HG02623 (cell line): Measurements from ENCODE around the gene CAPN11.
"Not testable (repeated sequence)": the region's sequence is repeated elsewhere in the genome, so short reads cannot be mapped to it uniquely, and the experiment has no call there.

Experiments used
- ATAC-seq: cut with Tn5 transposase; IDR thresholded peaks from one replicate; pipeline ENCODE4 v1.9.1; 2021; ENCODE audit warnings: moderate library complexity; ENCODE audit not compliant: unreplicated experiment

The CAPN11 gene

DNA sequence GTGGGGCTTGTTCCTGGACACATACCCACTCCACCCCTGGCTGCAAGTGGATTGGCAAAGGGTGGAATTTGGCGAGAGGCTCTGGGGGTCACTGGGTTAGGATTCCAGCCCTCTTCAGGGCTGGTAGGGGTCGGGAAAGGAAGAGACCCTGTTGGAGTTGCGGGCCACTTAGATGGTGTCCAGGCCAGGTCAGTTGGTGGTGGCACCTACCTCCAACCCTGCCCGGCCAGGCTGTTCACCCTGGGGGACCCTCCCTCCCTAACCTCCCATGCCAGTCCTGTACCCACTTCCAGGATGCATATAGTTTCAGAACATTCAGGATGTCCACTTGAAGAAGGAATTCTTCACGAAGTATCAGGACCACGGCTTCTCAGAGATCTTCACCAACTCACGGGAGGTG lies 21.0 kb downstream of the CAPN11 start:
- no peak for ATAC-seq

DNA sequence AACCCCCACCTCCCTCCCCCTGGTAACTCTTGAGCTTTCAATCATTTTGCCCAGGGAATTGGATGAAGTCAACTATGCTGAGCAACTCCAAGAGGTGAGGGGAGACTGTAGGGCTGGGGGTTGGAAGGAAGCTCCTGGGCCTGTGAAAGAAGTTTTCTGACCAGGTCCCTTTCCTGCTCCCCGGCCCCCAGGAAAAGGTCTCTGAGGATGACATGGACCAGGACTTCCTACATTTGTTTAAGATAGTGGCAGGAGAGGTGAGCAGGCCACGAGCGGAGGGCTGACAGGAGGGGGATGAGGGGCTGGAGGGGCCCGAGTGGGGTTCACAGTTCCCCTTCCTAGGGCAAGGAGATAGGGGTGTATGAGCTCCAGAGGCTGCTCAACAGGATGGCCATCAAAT lies 21.8 kb downstream of the CAPN11 start:
- no peak for ATAC-seq

- no peak for ATAC-seq
Measured at GRCh38 chr6:44180886-44181285, 22.3 kb downstream of the CAPN11 start.

GRCh38 chr6:44181784-44182183 lies 23.2 kb downstream of the CAPN11 start:
- ATAC-seq = not testable (repeated sequence)

GRCh38 chr6:44182911-44183390 lies 24.3 kb downstream of the CAPN11 start:
- ATAC-seq = no peak

- ATAC-seq = no peak
Measured at GRCh38 chr6:44183783-44184182, 25.2 kb downstream of the CAPN11 start.

- ATAC-seq = not testable (repeated sequence)
Measured at GRCh38 chr6:44185356-44185755, 26.7 kb downstream of the CAPN11 start.

- no peak for ATAC-seq
Measured at GRCh38 chr6:44185953-44186634, 27.5 kb downstream of the CAPN11 start.

DNA sequence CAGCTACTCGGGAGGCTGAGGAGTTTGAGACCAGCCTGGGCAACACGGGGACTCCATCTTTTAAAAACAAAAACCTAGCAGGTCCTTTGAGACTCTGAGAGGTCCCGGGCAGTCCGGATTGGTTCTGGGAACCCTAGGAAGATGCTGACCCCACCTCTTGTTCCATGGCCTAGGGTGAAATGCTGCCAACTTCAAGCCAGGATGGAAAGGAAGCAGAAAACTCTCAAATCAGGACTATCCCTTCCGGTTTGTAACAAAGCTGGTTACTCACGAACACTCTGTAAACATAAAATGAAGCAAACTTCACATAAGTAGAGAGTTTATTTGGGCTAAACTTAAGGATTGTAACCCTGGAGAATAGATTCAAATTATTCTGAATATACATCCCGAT lies 28.0 kb downstream of the CAPN11 start:
- ATAC-seq = no peak

DNA sequence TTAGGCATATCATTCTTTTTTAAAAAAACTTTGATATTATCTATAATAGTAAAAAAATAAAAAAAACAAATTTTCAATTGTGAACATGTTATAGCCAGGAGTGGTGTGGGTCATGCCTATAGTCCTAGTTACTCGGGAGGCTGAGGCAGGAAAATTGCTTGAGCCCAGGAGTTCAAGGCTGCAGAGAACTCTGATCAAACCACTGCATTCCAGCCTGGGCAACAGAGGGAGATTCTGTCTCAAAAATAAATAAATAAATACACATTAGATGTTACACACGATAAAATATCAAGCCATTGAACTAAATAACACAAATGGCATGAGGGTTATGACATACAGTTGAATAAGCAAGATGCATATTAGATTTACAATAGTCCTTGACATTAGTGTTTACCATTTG lies 30.2 kb downstream of the CAPN11 start:
- ATAC-seq = no peak

DNA sequence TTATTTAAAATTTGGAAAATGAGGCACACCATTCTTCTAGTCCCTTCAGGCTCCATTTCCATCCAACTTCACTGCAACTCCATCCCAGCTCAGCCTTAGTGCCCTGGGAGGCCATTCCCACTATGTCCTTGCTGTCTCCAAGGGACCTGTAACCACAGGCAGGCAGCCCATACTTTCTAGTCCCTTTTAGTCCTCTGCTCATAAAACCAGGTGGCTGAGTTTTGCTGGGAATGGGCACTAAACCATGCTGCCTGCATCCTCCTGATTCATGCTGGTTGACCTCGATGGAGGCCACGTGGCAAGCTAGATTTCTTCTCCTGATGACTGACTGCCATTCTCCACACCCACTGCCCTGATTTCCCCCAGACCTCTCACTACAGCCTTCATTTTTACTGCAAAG lies 30.6 kb downstream of the CAPN11 start:
- no peak for ATAC-seq

GRCh38 chr6:44190715-44191114 lies 32.1 kb downstream of the CAPN11 start:
- ATAC-seq = peak; percentile 55

DNA sequence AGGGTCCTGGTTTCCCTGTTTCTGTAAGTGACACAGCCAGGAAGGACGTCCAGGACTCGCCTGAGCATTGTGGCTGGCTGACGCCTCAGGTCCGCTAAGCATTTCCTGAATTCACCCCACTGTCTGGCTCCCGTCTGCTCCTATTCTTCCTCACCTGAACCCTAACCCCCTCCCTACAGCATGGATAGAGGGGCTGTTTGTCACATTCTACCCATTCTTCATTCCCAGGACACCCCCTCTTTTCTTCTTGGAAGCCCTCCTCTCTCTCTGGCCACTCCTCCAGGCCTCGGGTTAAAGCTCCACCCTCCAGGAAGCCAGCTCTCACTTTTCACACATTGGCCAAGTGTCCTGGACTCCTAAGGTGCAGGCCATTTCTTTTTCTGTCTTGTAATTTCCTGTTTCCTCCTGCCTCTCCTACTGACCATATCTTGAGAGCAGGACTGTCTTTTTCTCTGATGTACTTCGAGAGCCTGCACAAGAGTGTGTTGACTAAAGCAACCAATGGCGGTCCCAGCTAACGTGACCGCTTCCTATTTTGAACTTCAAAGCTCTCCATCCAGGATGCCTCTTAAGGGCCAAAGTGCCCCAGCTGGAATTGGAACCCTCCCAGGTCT lies 33.9 kb downstream of the CAPN11 start:
- no peak for ATAC-seq

DNA sequence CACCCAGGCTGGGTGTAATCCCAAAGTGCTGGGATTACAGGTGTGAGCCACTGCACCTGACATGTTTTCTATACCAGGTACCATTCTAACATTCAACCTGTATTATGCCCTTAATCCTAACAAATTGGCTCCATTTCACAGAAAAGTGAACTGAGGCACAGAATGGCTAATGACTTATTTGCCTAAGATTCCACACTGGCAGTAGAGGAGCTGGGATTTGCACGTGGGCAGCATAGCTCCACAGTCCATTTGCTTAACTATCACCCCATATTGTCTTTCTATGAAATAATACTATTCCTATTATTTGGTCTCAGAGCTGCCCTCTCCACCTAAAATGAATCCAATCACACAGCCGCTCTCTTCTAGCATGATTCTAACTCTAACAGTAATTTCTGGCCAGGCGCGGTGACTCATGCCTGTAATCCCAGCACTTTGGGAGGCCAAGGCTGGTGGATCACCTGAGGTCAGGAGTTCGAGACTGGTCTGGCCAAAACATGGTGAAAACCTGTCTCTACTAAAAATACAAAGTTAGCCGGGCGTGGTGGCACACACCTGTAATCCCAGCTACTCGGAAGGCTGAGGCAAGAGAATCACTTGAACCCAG lies 34.8 kb downstream of the CAPN11 start:
- no peak for ATAC-seq

- ATAC-seq = no peak
Measured at GRCh38 chr6:44194326-44194725, 35.7 kb downstream of the CAPN11 start.

- ATAC-seq = not testable (repeated sequence)
Measured at GRCh38 chr6:44196351-44196750, 37.7 kb downstream of the CAPN11 start.

GRCh38 chr6:44198684-44199083 lies 40.1 kb downstream of the CAPN11 start:
- ATAC-seq = no peak

DNA sequence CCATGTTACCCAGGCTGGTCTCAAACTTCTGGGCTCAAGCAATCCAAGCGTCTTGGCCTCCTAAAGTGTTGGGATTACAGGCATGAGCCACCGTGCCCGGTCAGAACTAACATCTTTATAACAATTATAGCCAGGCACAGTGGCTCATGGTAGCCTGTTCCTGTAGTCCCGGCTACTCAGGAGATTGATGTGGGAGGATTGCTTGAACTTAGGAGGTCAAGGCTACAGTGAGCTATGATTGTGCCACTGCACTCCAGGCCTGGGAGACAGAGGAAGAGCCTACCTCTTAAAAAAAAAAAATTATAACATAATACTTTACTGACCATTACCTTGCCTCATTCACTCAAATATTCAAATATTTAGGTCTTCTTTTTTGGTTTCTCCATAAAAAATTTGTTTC lies 41.3 kb downstream of the CAPN11 start:
- ATAC-seq = no peak

DNA sequence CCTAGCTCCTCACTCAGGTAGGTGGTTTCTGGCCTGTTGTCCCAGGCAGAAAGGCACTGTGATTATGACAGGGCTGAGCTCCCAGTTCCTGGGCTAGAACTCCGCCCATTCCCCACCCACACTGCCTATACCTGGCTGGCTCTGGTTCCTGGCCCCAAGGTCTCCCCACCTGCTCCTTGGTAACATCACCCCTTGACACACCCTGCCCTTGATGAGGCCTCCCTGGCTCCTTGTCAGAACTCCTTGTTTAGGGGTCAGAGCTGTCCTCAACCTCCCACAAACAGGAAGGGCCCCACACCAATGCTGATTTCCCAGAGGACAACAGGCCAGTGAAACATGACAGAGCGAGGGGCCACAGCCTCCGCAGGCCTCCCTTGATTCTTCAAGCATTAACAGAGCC lies 42.6 kb downstream of the CAPN11 start:
- no peak for ATAC-seq

- ATAC-seq = no peak
Measured at GRCh38 chr6:44201638-44202303, 43.2 kb downstream of the CAPN11 start.

DNA sequence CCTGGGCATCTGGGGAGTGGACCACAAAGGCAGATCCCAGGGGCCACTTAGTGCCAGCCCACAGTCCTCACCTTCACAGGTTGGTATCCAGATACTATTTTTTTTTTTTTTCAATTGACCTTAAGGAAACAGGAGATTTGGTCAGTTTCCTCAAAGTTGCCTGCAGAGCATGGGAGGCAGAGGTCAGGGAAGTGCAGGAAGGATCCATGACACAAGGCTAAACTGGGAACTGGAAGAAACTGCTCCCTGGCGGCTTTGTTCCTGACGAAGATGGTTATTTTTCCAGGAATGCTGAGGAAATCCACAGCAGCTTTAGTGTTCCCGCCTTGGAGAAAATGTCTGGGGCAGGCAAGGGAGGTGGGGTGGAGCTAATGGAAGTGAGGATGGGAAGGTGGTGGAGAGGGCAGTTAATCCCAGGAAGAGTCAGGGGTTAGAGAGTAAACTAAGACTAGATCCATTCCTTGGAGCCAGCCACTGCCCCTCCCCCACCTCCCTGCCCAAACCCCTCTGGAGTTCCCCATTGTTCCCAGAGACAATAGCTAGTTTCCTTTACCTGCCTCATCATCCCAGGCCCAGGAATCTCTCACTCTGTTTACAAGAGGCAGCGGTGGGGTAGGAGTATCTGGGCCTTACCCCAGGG lies 43.8 kb downstream of the CAPN11 start:
- ATAC-seq = no peak
